NCI-H748 (cell line): Measurements from ENCODE around the gene HDC.
A peak's percentile ranks its signal among the peaks of the same experiment; 100 is the strongest.

ENCODE experiments used
- DNase-seq: peaks from one replicate; lab custom pipeline; 2025; ENCODE audit not compliant: unreplicated experiment; lab: John Stamatoyannopoulos, UW

HDC gene

GRCh38 chr15:50256188-50257041 lies 9.1 kb downstream of the HDC start:
- DNase-seq, result peak; percentile 35

- DNase-seq, result no peak
Observed at GRCh38 chr15:50252556-50252955, 13.0 kb downstream of the HDC start.

- DNase-seq, result no peak
Observed at GRCh38 chr15:50251638-50252182, 13.8 kb downstream of the HDC start.

GRCh38 chr15:50250760-50251394 lies 14.6 kb downstream of the HDC start:
- no peak for DNase-seq

GRCh38 chr15:50249704-50250103 lies 15.8 kb downstream of the HDC start:
- DNase-seq, result no peak

- DNase-seq, result no peak
Observed at GRCh38 chr15:50248994-50249582, 16.4 kb downstream of the HDC start.

- DNase-seq, result no peak
Observed at GRCh38 chr15:50247819-50248655, 17.5 kb downstream of the HDC start.

- DNase-seq, result no peak
Observed at GRCh38 chr15:50246631-50247030, 18.9 kb downstream of the HDC start.

- DNase-seq, result no peak
Observed at GRCh38 chr15:50244959-50245624, 20.4 kb downstream of the HDC start.

- no peak for DNase-seq
Observed at GRCh38 chr15:50244153-50244552, 21.4 kb downstream of the HDC start.

- DNase-seq, result no peak
Observed at GRCh38 chr15:50241684-50242450, 23.7 kb downstream of the HDC start.

GRCh38 chr15:50238255-50238654 lies 27.3 kb downstream of the HDC start:
- no peak for DNase-seq

GRCh38 chr15:50236433-50236832 lies 29.1 kb downstream of the HDC start:
- DNase-seq, result no peak

GRCh38 chr15:50235794-50236193 lies 29.7 kb downstream of the HDC start:
- no peak for DNase-seq

GRCh38 chr15:50234764-50235163 lies 30.8 kb downstream of the HDC start:
- no peak for DNase-seq

GRCh38 chr15:50233192-50233736 lies 32.3 kb downstream of the HDC start:
- DNase-seq, result no peak

GRCh38 chr15:50232791-50233190 lies 32.7 kb downstream of the HDC start:
- DNase-seq, result no peak

- no peak for DNase-seq
Observed at GRCh38 chr15:50231761-50232160, 33.8 kb downstream of the HDC start.

- no peak for DNase-seq
Observed at GRCh38 chr15:50229336-50229735, 36.2 kb downstream of the HDC start.
